ENCODE measurements around the gene RNLS.
"Not testable (repeated sequence)": the region's sequence is repeated elsewhere in the genome, so short reads cannot be mapped to it uniquely, and the experiment has no call there.

RNLS gene

DNA sequence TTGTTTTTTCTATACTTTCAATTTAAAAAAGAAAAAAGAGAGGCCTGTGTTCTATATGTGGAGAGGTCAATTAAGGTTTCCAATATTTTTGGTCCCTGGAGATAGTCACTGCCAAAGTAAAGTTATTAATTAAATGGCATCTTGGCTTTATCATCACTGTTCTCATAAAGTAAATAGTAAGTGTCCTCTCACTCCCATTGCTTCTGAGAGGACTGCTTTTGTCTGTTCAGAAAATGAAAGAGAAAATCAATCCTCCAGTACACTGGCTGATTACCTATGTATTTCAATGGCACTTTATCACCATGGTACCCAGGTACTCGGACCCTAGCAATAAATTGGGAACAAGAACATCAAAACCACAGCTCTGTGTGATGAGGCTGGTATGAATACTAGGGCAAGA is 94.0 kb downstream of the RNLS start:
- peaks cover 11% of the 10 kb centered on the region for H3K4me1 Mint-ChIP-seq (ENCODE audit: low read depth)
- H3K36me3 Mint-ChIP-seq (ENCODE audit: low read depth), result no peaks in the 10 kb centered on the region
- H3K4me3 Mint-ChIP-seq, result no peak overlapping the region
- H3K27ac Mint-ChIP-seq, result no peak overlapping the region
- no peaks in the 10 kb centered on the region for H3K27me3 Mint-ChIP-seq
- H3K9me3 Mint-ChIP-seq, result peaks cover 5% of the 10 kb centered on the region

DNA sequence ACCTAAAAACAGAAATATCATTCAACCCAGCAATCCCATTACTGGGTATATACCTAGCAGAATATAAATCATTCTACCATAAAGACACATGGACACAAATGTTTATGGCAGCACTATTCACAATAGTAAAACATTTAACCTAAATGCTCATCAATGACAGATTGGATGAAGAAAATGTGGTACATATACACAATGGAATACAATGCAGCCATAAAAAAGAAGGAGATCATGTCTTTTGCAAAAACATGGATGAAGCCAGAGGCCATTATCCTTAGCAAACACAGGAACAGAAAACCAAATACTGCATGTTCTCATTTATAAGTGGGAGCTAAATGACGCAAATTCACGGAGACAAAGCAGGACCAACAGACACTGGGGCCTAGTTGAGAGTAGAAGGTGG is 96.3 kb downstream of the RNLS start:
- not testable (repeated sequence) for H3K4me3 Mint-ChIP-seq; H3K4me1 Mint-ChIP-seq (ENCODE audit: low read depth); H3K27me3 Mint-ChIP-seq; H3K36me3 Mint-ChIP-seq (ENCODE audit: low read depth); H3K9me3 Mint-ChIP-seq; H3K27ac Mint-ChIP-seq

DNA sequence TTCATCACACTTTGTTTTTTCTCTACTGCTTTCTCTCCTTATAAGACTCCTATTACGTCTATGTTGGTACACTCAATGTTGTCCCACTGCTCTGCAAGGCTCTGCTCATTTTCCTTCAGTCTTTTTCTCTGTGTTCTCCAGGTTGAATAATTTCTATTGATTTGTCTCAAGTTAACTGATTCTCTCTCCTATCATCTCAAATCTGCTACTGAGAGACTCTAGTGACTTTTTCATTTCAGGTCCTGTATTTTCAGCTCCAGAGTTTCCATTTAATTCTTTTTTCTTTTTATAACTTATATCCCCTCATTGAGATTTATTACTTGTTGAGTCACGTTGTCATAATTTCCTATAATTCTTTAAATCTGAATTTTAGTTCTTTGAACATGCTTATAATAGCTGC is 100.9 kb downstream of the RNLS start:
- Mint-ChIP-seq H3K9me3 (peaks cover 9% of the 10 kb centered on the region), H3K27me3 (no peaks in the 10 kb centered on the region), H3K4me1 (ENCODE audit: low read depth) (no peaks in the 10 kb centered on the region), H3K4me3 (no peak overlapping the region), H3K27ac (no peak overlapping the region), H3K36me3 (ENCODE audit: low read depth) (no peaks in the 10 kb centered on the region)

DNA sequence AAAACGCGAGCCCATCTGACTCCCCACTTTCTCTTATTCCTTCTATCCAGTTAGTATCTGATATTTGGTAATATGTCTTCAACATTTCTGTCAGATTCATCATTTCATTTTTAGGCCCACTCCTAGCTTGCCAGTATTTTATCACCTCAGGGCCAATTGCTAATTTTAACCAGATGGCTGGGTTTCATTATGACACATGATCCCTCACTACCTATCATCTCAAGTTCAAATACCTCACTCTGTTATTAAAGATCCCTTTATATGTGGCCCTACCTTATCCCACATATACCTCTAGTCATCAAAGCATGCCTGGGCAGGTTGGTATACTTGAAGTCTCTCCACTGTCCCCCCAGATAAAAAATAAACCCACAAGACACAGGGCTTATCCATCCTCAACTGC is 104.9 kb downstream of the RNLS start:
- Mint-ChIP-seq H3K36me3 (ENCODE audit: low read depth) (no peaks in the 10 kb centered on the region), H3K4me1 (ENCODE audit: low read depth) (no peaks in the 10 kb centered on the region), H3K27ac (no peak overlapping the region), H3K4me3 (no peak overlapping the region), H3K9me3 (peaks cover 4% of the 10 kb centered on the region), H3K27me3 (no peaks in the 10 kb centered on the region)

DNA sequence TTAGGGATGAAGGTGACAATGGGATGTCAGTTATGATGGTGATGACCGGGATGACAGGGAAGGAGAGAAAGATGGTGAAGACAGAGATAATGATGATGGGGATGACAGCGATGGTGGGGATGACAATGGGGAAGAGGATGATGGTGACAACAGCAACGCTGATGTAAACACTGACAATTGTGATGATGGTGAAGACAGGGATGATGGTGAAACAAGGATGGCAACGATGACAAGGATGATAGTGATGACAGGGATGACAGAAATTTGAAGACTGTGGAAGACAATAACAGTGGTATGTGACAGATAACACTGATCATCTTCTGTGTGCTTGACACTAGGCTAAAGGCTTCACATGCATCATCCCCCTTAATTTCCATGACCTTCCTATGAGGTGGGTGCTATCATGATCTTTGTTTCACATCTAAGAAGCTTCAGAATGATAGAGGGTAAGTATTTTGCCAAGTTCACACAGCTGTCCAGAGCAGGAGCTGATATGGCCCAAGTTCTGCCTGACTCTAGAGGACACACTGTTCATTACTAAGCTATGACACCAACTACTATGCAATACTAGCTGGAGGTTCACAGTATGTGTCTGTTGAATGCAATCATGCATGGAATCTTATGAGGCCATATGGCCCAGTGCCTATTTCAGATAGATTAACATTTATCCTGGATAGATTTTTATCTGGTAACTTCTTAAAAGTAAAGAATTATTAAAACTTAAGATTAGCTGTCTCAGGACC is 105.6 kb downstream of the RNLS start:
- H3K4me1 Mint-ChIP-seq (ENCODE audit: low read depth), result no peaks in the 10 kb centered on the region
- H3K4me3 Mint-ChIP-seq, result no peak overlapping the region
- H3K27me3 Mint-ChIP-seq, result no peaks in the 10 kb centered on the region
- H3K36me3 Mint-ChIP-seq (ENCODE audit: low read depth), result no peaks in the 10 kb centered on the region
- H3K27ac Mint-ChIP-seq, result no peak overlapping the region
- peaks cover 4% of the 10 kb centered on the region for H3K9me3 Mint-ChIP-seq

DNA sequence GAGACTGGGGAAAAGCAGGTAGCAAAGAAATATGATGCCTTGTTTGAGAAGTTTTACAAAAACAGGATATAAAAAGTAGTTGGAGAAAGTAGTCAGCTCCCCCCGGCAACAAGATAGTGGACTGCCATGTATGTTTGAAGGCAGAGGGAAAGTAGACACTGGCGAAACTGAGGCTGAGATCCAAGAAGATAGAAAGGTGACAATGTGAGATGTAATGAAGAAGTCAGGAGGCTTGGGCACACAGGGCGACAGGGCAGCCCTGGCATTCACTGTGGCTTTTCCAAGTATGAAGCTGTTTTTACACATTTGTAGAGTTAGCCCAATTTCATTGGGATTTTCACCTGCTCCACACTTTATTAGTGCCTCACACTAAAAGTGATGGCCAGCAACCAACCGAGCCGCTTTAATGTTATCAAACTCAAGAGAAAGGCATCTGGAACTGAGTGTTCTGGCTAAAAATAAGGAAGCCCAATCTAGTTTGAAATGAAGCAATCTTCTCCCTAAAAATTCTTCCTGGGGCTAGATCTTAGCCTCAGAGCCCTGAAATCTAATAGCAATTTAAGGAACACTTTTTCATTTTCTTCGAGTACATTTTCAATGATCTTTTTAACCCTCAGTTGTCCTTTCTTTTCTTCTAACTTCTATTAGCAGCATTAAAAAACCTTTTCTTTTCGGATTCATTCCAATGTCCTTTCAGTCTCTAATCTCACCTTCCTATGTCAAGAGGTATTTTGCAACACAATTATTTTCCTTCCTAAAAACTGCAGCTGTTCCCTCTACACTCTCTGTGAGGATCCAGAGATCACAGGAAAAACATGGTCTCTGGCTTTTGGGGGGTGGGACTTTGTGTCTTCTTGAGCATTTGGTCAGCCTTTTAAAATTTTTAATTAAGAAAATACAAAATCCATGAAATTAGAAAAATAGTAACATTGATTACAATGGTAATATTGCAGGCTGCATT is 108.0 kb downstream of the RNLS start:
- H3K27me3 Mint-ChIP-seq, result no peaks in the 10 kb centered on the region
- no peaks in the 10 kb centered on the region for H3K9me3 Mint-ChIP-seq
- no peak overlapping the region for H3K27ac Mint-ChIP-seq
- H3K4me1 Mint-ChIP-seq (ENCODE audit: low read depth), result no peaks in the 10 kb centered on the region
- no peaks in the 10 kb centered on the region for H3K36me3 Mint-ChIP-seq (ENCODE audit: low read depth)
- no peak overlapping the region for H3K4me3 Mint-ChIP-seq

DNA sequence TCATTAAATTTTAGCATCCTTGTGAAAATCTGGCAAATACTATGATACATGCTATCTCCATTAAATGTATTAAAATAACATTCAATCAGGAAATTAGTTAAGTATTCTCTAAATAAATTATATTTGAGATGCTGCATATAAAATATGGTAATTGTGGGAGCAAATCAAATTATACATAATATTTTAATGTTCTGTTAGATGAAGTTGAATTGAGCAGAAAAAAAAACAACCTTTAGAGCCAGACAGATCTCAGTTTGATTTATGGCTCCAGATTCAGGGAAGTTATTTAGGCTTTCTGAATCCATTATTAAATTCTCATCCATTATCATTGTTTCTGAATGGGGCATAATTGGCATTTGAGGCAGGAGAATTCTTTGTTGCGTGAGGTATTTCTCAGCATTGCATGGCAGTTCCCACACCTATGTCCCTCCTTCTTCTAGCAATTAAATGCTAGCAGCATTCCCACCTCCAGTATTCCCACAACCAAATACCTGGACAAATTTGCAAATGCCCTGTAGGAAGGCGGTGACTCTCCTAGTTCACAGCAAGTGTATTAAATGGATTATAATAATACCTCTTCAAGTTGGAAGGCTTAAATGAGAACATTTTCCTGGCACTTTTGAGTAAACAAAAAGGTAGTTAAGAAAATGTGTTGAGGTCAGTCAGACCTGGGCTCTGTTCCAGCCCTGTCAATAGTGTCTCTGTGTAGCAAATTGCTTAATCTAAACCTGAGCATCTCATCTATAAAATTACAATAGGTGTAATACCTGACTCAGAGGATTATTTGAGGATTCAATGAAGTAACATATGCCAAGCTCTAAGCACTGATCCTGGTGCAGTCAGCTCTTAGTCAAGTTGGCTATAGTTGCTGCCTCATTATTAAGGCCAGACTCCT is 108.9 kb downstream of the RNLS start:
- no peaks in the 10 kb centered on the region for H3K36me3 Mint-ChIP-seq (ENCODE audit: low read depth)
- no peaks in the 10 kb centered on the region for H3K4me1 Mint-ChIP-seq (ENCODE audit: low read depth)
- no peak overlapping the region for H3K4me3 Mint-ChIP-seq
- no peak overlapping the region for H3K27ac Mint-ChIP-seq
- H3K27me3 Mint-ChIP-seq, result no peaks in the 10 kb centered on the region
- no peaks in the 10 kb centered on the region for H3K9me3 Mint-ChIP-seq

DNA sequence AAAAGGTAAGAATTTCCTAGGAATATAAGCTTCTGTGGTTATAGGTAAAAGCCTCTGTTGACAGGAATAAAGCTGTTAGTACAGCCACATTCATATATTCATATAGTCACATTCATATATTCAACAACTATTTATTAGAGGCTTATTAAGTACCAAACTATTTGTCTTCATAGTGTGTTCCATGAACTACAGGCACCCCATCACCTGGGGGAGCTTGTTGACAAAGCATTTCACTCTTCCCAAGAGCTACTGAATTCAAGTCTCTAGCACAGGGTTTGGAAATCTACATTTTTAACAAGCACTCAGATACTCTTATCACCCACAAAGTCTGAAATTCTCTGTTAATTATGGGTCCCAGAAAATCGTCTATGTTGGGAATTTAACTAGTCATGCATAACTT is 110.6 kb downstream of the RNLS start:
- Mint-ChIP-seq H3K27me3 (no peaks in the 10 kb centered on the region), H3K9me3 (no peaks in the 10 kb centered on the region), H3K36me3 (ENCODE audit: low read depth) (no peaks in the 10 kb centered on the region), H3K4me3 (no peak overlapping the region), H3K4me1 (ENCODE audit: low read depth) (no peaks in the 10 kb centered on the region), H3K27ac (no peak overlapping the region)

DNA sequence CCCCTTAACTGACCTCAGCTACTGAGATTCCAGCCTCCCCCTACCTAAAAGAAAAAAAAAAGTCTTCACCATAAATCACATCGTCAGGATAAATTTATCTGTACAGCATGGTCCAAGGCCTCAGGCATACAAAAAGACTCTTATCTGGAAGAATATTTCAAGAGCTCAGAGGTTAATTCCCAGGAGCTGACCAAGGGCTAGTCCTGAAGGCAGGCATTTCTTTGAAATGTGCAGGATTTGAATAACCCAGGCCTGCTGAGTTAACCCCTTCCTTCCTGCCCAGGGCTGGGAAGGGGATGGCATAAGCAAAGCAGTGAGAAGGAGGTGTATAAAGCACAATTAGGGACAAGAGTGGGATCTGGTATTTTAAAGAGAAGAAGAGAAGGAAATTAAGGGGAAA is 111.2 kb downstream of the RNLS start:
- Mint-ChIP-seq H3K9me3 (no peaks in the 10 kb centered on the region), H3K27ac (no peak overlapping the region), H3K36me3 (ENCODE audit: low read depth) (no peaks in the 10 kb centered on the region), H3K4me3 (no peak overlapping the region), H3K27me3 (no peaks in the 10 kb centered on the region), H3K4me1 (ENCODE audit: low read depth) (no peaks in the 10 kb centered on the region)

DNA sequence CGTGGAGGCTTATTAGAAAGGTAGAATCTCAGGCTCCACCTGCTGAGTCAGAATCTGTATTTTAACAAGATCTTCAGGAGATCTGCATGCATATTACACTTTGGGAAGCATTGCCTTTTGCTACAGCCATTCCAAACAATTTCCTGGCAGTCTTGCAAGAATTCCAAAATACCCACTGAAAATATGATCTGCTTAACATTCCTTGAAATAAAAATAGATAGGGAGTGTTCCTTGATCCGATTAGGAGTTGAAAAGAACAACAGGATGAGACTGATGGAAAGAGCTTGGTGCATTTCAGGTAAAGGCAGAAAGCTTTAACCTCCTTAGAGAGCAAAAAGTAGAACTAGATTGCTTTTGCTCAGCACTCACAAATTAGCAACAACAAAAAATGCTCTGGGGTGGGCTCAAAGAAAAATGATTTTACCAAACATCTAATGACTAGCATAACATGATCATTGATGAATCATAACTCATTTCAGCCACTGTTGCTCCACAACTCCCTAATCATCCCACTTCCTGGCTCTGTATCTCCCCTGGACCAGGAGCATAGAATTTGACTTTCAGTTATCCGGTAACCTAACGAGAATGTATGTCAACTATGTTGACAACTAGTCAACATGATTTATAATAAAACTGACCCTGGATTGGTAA is 115.2 kb downstream of the RNLS start:
- Mint-ChIP-seq H3K4me3 (no peak overlapping the region), H3K36me3 (ENCODE audit: low read depth) (no peaks in the 10 kb centered on the region), H3K27ac (no peak overlapping the region), H3K4me1 (ENCODE audit: low read depth) (no peaks in the 10 kb centered on the region), H3K27me3 (no peaks in the 10 kb centered on the region), H3K9me3 (no peaks in the 10 kb centered on the region)

DNA sequence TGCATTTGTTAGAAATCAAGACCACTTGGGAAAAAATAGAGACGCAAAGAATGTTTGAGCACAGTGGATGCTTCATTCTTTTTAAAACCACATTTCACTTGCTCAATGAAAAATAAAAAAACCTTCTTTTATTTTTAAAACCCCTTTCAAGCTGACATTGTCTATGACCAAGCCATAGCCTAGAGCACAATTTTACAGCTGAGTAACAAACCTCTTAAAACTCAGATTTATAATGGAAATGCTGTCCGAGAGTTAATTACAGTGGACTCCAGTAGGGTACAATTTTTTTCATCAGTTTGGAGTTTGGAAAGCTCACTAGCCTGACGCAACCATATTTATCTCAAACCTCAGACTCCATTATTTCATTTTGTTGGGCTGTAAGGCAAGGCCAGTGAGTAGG is 116.3 kb downstream of the RNLS start:
- H3K27me3 Mint-ChIP-seq, result no peaks in the 10 kb centered on the region
- no peaks in the 10 kb centered on the region for H3K4me1 Mint-ChIP-seq (ENCODE audit: low read depth)
- H3K4me3 Mint-ChIP-seq, result no peak overlapping the region
- no peaks in the 10 kb centered on the region for H3K36me3 Mint-ChIP-seq (ENCODE audit: low read depth)
- H3K9me3 Mint-ChIP-seq, result no peaks in the 10 kb centered on the region
- H3K27ac Mint-ChIP-seq, result no peak overlapping the region

DNA sequence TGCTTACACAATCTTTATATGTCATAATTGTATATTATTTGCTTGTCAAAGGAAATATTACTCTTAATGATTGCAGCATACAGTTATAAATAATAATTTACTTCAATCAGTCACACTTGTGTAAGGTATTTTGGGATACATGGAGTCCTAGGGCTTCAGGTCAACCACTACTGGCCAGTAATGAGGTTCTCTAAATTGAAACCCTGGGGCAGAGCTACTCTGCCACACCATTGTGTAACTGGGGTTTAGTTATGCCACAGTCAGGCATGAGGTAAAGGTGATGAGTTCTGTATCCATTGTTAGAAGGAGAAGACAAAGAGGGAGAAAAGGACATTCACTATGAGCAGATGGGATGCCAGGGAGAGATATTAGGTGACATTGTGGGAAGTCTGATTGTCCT is 117.4 kb downstream of the RNLS start:
- Mint-ChIP-seq H3K4me3 (no peak overlapping the region), H3K27me3 (no peaks in the 10 kb centered on the region), H3K4me1 (ENCODE audit: low read depth) (no peaks in the 10 kb centered on the region), H3K9me3 (no peaks in the 10 kb centered on the region), H3K27ac (no peak overlapping the region), H3K36me3 (ENCODE audit: low read depth) (no peaks in the 10 kb centered on the region)

DNA sequence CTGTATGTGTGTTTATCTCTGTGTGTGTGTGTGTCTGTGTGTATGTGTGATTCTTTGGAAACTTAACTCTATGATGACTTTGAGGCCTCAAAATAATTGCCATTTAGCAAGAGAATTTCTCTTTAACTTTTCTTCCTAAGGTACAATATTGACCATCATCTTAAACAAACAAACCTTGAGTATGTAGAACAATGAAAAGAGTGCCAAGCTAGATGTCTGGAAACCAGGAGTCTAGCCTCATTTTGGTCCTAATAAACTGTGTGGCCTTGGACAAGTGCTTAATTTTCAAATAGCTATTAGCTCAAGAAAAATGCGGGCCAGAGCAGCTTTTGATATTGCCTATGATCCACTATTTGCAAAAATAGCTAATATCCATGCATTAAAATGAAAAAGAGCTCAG is 119.3 kb downstream of the RNLS start:
- Mint-ChIP-seq H3K27ac (no peak overlapping the region), H3K9me3 (no peaks in the 10 kb centered on the region), H3K4me1 (ENCODE audit: low read depth) (no peaks in the 10 kb centered on the region), H3K36me3 (ENCODE audit: low read depth) (no peaks in the 10 kb centered on the region), H3K4me3 (no peak overlapping the region), H3K27me3 (no peaks in the 10 kb centered on the region)

DNA sequence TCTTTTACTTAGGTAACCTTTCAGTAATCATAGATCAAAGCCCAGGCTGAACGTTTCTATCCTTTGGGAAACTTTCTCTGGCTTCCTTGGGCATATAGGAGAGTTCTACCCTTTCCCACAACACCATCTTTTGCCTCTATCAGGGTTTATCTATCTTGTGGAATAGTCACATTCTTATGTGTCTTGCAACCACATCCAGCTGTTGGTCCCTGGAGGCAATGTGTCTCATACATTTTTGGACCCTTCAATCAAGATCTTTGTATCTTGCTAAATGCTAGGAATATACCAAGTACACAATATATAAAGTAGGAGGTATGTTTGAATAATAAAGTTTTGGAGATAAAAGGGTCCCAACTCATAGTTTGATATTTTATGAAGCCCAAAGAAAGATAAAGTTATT is 121.7 kb downstream of the RNLS start:
- H3K9me3 Mint-ChIP-seq, result no peaks in the 10 kb centered on the region
- no peak overlapping the region for H3K4me3 Mint-ChIP-seq
- H3K27ac Mint-ChIP-seq, result no peak overlapping the region
- no peaks in the 10 kb centered on the region for H3K4me1 Mint-ChIP-seq (ENCODE audit: low read depth)
- H3K27me3 Mint-ChIP-seq, result no peaks in the 10 kb centered on the region
- H3K36me3 Mint-ChIP-seq (ENCODE audit: low read depth), result no peaks in the 10 kb centered on the region
